Trophoblast cell (in vitro differentiated cells and primary cell): ENCODE data around the gene DRC1.
"Not testable (repeated sequence)": the region's sequence is repeated elsewhere in the genome, so short reads cannot be mapped to it uniquely, and the experiment has no call there.

ENCODE experiments used
- DNase-seq, 2 donors: peaks; one replicate each; pipeline ENCODE4 v3.0.0-alpha.2; 2016
- H2AFZ ChIP-seq: 2 replicates; pipeline ENCODE4 v1.6.1; 2013; ENCODE audit warnings: low read length, moderate library complexity, mild to moderate bottlenecking; ENCODE audit not compliant: insufficient read depth, poor library complexity
- H2AK5ac ChIP-seq: 2 replicates; pipeline ENCODE4 v1.6.1; 2013; ENCODE audit warnings: mild to moderate bottlenecking, low read length
- H2BK120ac ChIP-seq: 2 replicates; pipeline ENCODE4 v1.6.1; 2013; ENCODE audit warnings: low read length, mild to moderate bottlenecking, moderate library complexity; ENCODE audit not compliant: insufficient read depth, poor library complexity
- H2BK12ac ChIP-seq: 2 replicates; pipeline ENCODE4 v1.6.1; 2013; ENCODE audit warnings: mild to moderate bottlenecking, low read length, moderate library complexity
- H2BK5ac ChIP-seq: 2 replicates; pipeline ENCODE4 v1.6.1; 2013; ENCODE audit warnings: low read length, low read depth, moderate library complexity, mild to moderate bottlenecking; ENCODE audit not compliant: poor library complexity
- H3K14ac ChIP-seq: 2 replicates; pipeline ENCODE4 v1.6.1; 2013; ENCODE audit warnings: mild to moderate bottlenecking, low read length
- H3K18ac ChIP-seq: 2 replicates; pipeline ENCODE4 v1.6.1; 2013; ENCODE audit warnings: mild to moderate bottlenecking, low read length
- H3K23ac ChIP-seq: 2 replicates; pipeline ENCODE4 v1.6.1; 2013; ENCODE audit warnings: low read length
- H3K27ac ChIP-seq: 2 replicates; pipeline ENCODE4 v1.5.1; 2013; ENCODE audit warnings: low read depth, mild to moderate bottlenecking, inconsistent platforms, low read length, moderate library complexity
- H3K27me3 ChIP-seq: 2 replicates; pipeline ENCODE4 v1.6.1; 2013; ENCODE audit warnings: inconsistent platforms, mild to moderate bottlenecking, low read length, moderate library complexity; ENCODE audit not compliant: insufficient read depth
- H3K36me3 ChIP-seq, 2 experiments: 1 replicate in 1 of 2; 2 replicates in 1 of 2; pipeline ENCODE4 v1.6.1; 2013; ENCODE audit warnings: low read length in 2 of 2, mild to moderate bottlenecking in 2 of 2, moderate library complexity in 1 of 2; ENCODE audit not compliant: insufficient read depth in 2 of 2, control insufficient read depth in 1 of 2
- H3K4ac ChIP-seq: 2 replicates; pipeline ENCODE4 v1.6.1; 2013; ENCODE audit warnings: low read depth, mild to moderate bottlenecking, low read length, moderate library complexity
- H3K4me1 ChIP-seq, 2 experiments: 1 replicate in 1 of 2; 2 replicates in 1 of 2; pipeline ENCODE4 v1.6.1; 2013; ENCODE audit warnings: low read length in 2 of 2, mild to moderate bottlenecking in 2 of 2, moderate library complexity in 1 of 2; ENCODE audit not compliant: insufficient read depth in 2 of 2, control insufficient read depth in 1 of 2
- H3K4me2 ChIP-seq: 2 replicates; pipeline ENCODE4 v1.6.1; 2013; ENCODE audit warnings: inconsistent platforms, mild to moderate bottlenecking, low read length, moderate library complexity
- H3K4me3 ChIP-seq: 2 replicates; pipeline ENCODE4 v1.5.1; 2013; ENCODE audit warnings: mild to moderate bottlenecking, low read depth, low read length, inconsistent platforms
- H3K79me1 ChIP-seq: one replicate; pipeline ENCODE4 v1.6.1; 2013; ENCODE audit warnings: low read length
- H3K79me2 ChIP-seq: 2 replicates; pipeline ENCODE4 v1.6.1; 2013; ENCODE audit warnings: low read length, mild to moderate bottlenecking; ENCODE audit not compliant: control insufficient read depth, insufficient read depth, poor library complexity
- H3K9ac ChIP-seq: 2 replicates; pipeline ENCODE4 v1.6.1; 2013; ENCODE audit warnings: mild to moderate bottlenecking, low read length
- H3K9me3 ChIP-seq: 2 replicates; pipeline ENCODE4 v1.6.1; 2013; ENCODE audit warnings: low read depth, mild to moderate bottlenecking, control low read depth, inconsistent platforms, low read length; ENCODE audit not compliant: insufficient read depth
- H4K12ac ChIP-seq: 2 replicates; pipeline ENCODE4 v1.6.1; 2013; ENCODE audit warnings: low read depth, mild to moderate bottlenecking, low read length, moderate library complexity
- H4K8ac ChIP-seq: 2 replicates; pipeline ENCODE4 v1.6.1; 2013; ENCODE audit warnings: low read depth, mild to moderate bottlenecking, low read length, moderate library complexity
- H4K91ac ChIP-seq: one replicate; pipeline ENCODE4 v1.6.1; 2013; ENCODE audit warnings: low read depth, mild to moderate bottlenecking, low read length, moderate library complexity
- WGBS: extraction: QIAGEN DNeasy Blood & Tissue Kit; methylation state at CpG from one replicate; pipeline ENCODE4 v1.1.7; 2013; ENCODE audit warnings: missing lambda C conversion rate; ENCODE audit not compliant: insufficient read length, insufficient coverage; ENCODE audit errors: extremely low coverage; 5-methylcytosine and 5-hydroxymethylcytosine counted together

Gene DRC1

DNA sequence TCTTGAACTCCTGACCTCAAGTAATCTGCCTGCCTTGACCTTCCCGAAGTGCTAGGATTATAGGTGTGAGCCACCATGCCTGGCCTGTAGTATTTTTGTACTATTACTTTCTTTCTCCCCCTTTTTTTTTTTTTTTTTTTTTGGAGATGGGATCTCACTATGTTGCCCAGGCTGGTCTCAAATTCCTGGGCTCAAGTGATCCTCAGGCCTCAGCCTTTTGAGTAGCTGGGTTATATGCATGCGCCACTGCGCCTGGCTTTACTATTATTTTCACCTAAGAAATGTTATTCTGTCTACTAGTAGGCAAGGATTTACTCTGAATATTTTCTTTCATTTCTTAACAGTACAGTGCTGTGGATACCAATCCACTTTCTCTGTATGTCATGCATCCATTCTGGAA is 37.8 kb upstream of the DRC1 start:
- WGBS = no CpG with 5 or more reads among the region's 3 CpGs
- no peak overlapping the region for H3K4me2 ChIP-seq
- no peak overlapping the region for H3K4ac ChIP-seq
- DNase-seq = no peak
- H4K8ac ChIP-seq = no peak overlapping the region
- no peaks in the 10 kb centered on the region for H3K27me3 ChIP-seq
- H2AFZ ChIP-seq = no peak overlapping the region
- H3K27ac ChIP-seq = no peak overlapping the region
- no peaks in the 10 kb centered on the region for H3K79me2 ChIP-seq
- no peak overlapping the region for H2BK5ac ChIP-seq
- H2AK5ac ChIP-seq = no peak overlapping the region
- H3K79me1 ChIP-seq = no peaks in the 10 kb centered on the region
- no peak overlapping the region for H3K14ac ChIP-seq
- no peak overlapping the region for H3K23ac ChIP-seq
- no peak overlapping the region for H4K12ac ChIP-seq
- no peaks in the 10 kb centered on the region for H3K4me1 ChIP-seq
- H2BK12ac ChIP-seq = no peak overlapping the region
- no peaks in the 10 kb centered on the region for H3K9me3 ChIP-seq
- H4K91ac ChIP-seq = no peak overlapping the region
- no peak overlapping the region for H2BK120ac ChIP-seq
- no peak overlapping the region for H3K18ac ChIP-seq
- no peak overlapping the region for H3K4me3 ChIP-seq
- H3K9ac ChIP-seq = no peak overlapping the region
- H3K36me3 ChIP-seq = peaks cover 2 to 3% of the 10 kb centered on the region in 2 experiments

- no peak overlapping the region for H3K4me3 ChIP-seq
- DNase-seq = no peak
- H2AFZ ChIP-seq = no peak overlapping the region
- H3K4me1 ChIP-seq = no peaks in the 10 kb centered on the region
- H3K36me3 ChIP-seq = peaks cover 2 to 3% of the 10 kb centered on the region in 2 experiments
- no peak overlapping the region for H3K9ac ChIP-seq
- H4K12ac ChIP-seq = no peak overlapping the region
- no peaks in the 10 kb centered on the region for H3K9me3 ChIP-seq
- H3K4me2 ChIP-seq = no peak overlapping the region
- H2BK120ac ChIP-seq = no peak overlapping the region
- no peak overlapping the region for H4K8ac ChIP-seq
- no peaks in the 10 kb centered on the region for H3K27me3 ChIP-seq
- H3K4ac ChIP-seq = no peak overlapping the region
- no peaks in the 10 kb centered on the region for H3K79me1 ChIP-seq
- no peaks in the 10 kb centered on the region for H3K79me2 ChIP-seq
- no peak overlapping the region for H3K18ac ChIP-seq
- no peak overlapping the region for H3K23ac ChIP-seq
- no CpG with 5 or more reads among the region's 4 CpGs for WGBS
- H3K14ac ChIP-seq = no peak overlapping the region
- H2BK12ac ChIP-seq = no peak overlapping the region
- H2AK5ac ChIP-seq = no peak overlapping the region
- H3K27ac ChIP-seq = no peak overlapping the region
- no peak overlapping the region for H2BK5ac ChIP-seq
- no peak overlapping the region for H4K91ac ChIP-seq
These were observed 37.1 kb upstream of the DRC1 start for GRCh38 chr2:26364669-26365068.

DNA sequence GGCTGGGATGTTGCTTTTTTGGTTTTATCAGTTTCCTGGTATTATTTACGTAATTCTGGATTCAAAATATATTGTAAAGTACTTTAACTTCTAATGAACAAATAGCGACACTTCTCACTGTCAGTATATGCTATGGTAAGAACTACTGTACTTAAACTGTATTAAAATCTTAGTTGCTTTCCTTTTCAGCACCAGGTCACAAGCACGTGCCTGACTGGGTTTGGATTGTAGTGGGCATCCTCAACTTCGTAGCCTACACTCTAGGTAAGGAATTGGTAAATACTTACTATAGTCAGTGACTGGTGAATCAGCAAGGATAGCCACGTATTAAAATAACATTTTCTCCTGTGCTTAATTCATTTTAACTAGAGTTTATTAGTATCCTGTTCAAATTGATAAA is 34.8 kb upstream of the DRC1 start:
- Histone ChIP-seq H3K79me2 (no peaks in the 10 kb centered on the region), H3K9ac (no peak overlapping the region), H3K4ac (no peak overlapping the region), H3K4me2 (no peak overlapping the region), H2AK5ac (no peak overlapping the region), H3K79me1 (no peaks in the 10 kb centered on the region), H4K12ac (no peak overlapping the region), H2BK12ac (no peak overlapping the region), H3K9me3 (no peaks in the 10 kb centered on the region), H3K4me3 (no peak overlapping the region), H3K27me3 (no peaks in the 10 kb centered on the region), H3K36me3 (peaks cover 2 to 3% of the 10 kb centered on the region in 2 experiments), H3K23ac (no peak overlapping the region), H3K27ac (no peak overlapping the region), H2BK120ac (no peak overlapping the region), H3K4me1 (no peaks in the 10 kb centered on the region), H2BK5ac (no peak overlapping the region), H2AFZ (no peak overlapping the region), H4K8ac (no peak overlapping the region), H3K18ac (no peak overlapping the region), H3K14ac (no peak overlapping the region), H4K91ac (no peak overlapping the region)
- DNase-seq = no peak
- no CpG with 5 or more reads among the region's 5 CpGs for WGBS

DNA sequence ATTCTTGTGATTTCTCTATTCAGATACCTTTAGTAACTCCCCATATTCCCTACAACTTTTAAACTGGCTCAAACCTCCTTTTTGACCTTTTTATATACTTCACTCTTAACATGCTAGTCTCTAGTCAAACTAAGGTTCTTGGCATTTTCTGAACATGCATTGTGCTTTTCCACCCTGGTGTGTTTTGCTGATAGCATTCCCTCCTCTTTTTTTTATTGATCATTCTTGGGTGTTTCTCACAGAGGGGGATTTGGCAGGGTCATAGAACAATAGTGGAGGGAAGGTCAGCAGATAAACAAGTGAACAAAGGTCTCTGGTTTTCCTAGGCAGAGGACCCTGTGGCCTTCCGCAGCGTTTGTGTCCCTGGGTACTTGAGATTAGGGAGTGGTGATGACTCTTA is 32.1 kb upstream of the DRC1 start:
- H2BK12ac ChIP-seq, H4K8ac ChIP-seq, H2BK120ac ChIP-seq, H2AK5ac ChIP-seq, H3K9me3 ChIP-seq, H3K79me2 ChIP-seq, H3K27me3 ChIP-seq, H3K14ac ChIP-seq, H2BK5ac ChIP-seq, H2AFZ ChIP-seq, H3K4me1 ChIP-seq, H3K27ac ChIP-seq, H3K23ac ChIP-seq, H4K91ac ChIP-seq, H3K79me1 ChIP-seq, H4K12ac ChIP-seq, DNase-seq, H3K36me3 ChIP-seq, H3K4me2 ChIP-seq, H3K18ac ChIP-seq, H3K4ac ChIP-seq, H3K9ac ChIP-seq, H3K4me3 ChIP-seq: not testable (repeated sequence)
- no CpG with 5 or more reads among the region's 2 CpGs for WGBS
